GM06990 (cell line): ENCODE data around the gene CDIP1.

Experiments used
- DNase-seq: peaks from one replicate; pipeline ENCODE4 v3.0.0-alpha.2; 2011; ENCODE audit not compliant: insufficient read length; ENCODE audit errors: extremely low read depth
- H3K27me3 ChIP-seq: replicated peaks from 2 replicates; pipeline ENCODE4 v1.6.0; 2011; ENCODE audit warnings: low read length; ENCODE audit not compliant: control insufficient read depth, insufficient read depth
- H3K36me3 ChIP-seq: 2 replicates; pipeline ENCODE4 v1.5.1; 2011; ENCODE audit warnings: low read length; ENCODE audit not compliant: control insufficient read depth, insufficient read depth
- H3K4me3 ChIP-seq: replicated peaks from 2 replicates; pipeline ENCODE4 v1.5.1; 2011; ENCODE audit warnings: low read depth, mild to moderate bottlenecking, control low read depth, low read length
- CTCF ChIP-seq: IDR thresholded peaks from 2 replicates; pipeline ENCODE4 v1.5.1; 2011; ENCODE audit warnings: low read length, control low read depth, mild to moderate bottlenecking, inconsistent platforms; ENCODE audit not compliant: insufficient read depth, poor library complexity, severe bottlenecking

The CDIP1 gene

GRCh38 chr16:4556112-4556511 lies 17.5 kb upstream of the CDIP1 start, which contains the start of gene C16orf96:
C16orf96 (plus strand) TSS chr16:4556340; CDS start chr16:4556490, 150 bp downstream.
- H3K27me3 ChIP-seq: no peaks in the 10 kb centered on the region; the same call in 1 of the 2 replicates
- no peak for DNase-seq
- no peak for TF ChIP-seq CTCF
- no peak within 1 kb of the TSS for H3K4me3 ChIP-seq
- H3K36me3 ChIP-seq: no peaks in the 10 kb centered on the region

- Histone ChIP-seq H3K4me3 (no peak overlapping the region), H3K36me3 (no peaks in the 10 kb centered on the region), H3K27me3 (no peaks in the 10 kb centered on the region; the same call in 1 of the 2 replicates)
- no peak for DNase-seq
- TF ChIP-seq CTCF: no peak
These were observed 14.0 kb upstream of the CDIP1 start for GRCh38 chr16:4552541-4552940.

GRCh38 chr16:4550591-4550990 lies 12.0 kb upstream of the CDIP1 start:
- no peak for DNase-seq
- Histone ChIP-seq H3K36me3 (no peaks in the 10 kb centered on the region), H3K27me3 (no peaks in the 10 kb centered on the region), H3K4me3 (no peak overlapping the region)
- TF ChIP-seq CTCF: no peak

GRCh38 chr16:4548124-4548523 lies 9.6 kb upstream of the CDIP1 start:
- no peaks in the 10 kb centered on the region for H3K27me3 ChIP-seq
- DNase-seq: no peak

GRCh38 chr16:4544473-4544872 lies 5.9 kb upstream of the CDIP1 start:
- Histone ChIP-seq H3K4me3 (no peak overlapping the region), H3K27me3 (no peaks in the 10 kb centered on the region), H3K36me3 (no peaks in the 10 kb centered on the region)
- no peak for TF ChIP-seq CTCF
- DNase-seq: no peak

More at GRCh38 chr16:4548124-4548523, 9.6 kb upstream of the CDIP1 start:
- TF ChIP-seq CTCF: no peak
- Histone ChIP-seq H3K4me3 (no peak overlapping the region), H3K36me3 (no peaks in the 10 kb centered on the region)

GRCh38 chr16:4539716-4540284 lies 1.2 kb upstream of the CDIP1 start:
- no peak for DNase-seq
- no peaks in the 10 kb centered on the region for H3K27me3 ChIP-seq
- H3K36me3 ChIP-seq: no peaks in the 10 kb centered on the region
- no peak overlapping the region for H3K4me3 ChIP-seq
- no peak for TF ChIP-seq CTCF
